Thyroid gland (tissue), 4 donors: Measurements from ENCODE around the gene KDF1. TPM values are rescaled to one million over a fixed set of nuclear protein-coding genes. Genes with fewer than 3 reads are reported as not detected.
"Not testable (repeated sequence)": the region's sequence is repeated elsewhere in the genome, so short reads cannot be mapped to it uniquely, and the experiment has no call there.

ENCODE experiments used
- DNase-seq, 2 donors: peaks; one replicate each; pipeline ENCODE4 v3.0.0-alpha.2; 2019
- H3K27ac ChIP-seq, 3 donors: fragments of 200-600 bp; sonication (generic); 1 replicate in 2 of 3; 2 replicates in 1 of 3; pipeline ENCODE4 v1.5.1; 2016 to 2019; ENCODE audit warnings: mild to moderate bottlenecking in 1 of 3, moderate library complexity in 1 of 3
- H3K27me3 ChIP-seq: fragments of 200-600 bp; sonication (generic); one replicate; pipeline ENCODE4 v1.5.1; 2019
- H3K36me3 ChIP-seq, 2 donors: fragments of 200-600 bp; sonication (generic); one replicate each; pipeline ENCODE4 v1.5.1; 2016 to 2019
- H3K4me1 ChIP-seq, 2 donors: fragments of 200-600 bp; sonication (generic); one replicate each; pipeline ENCODE4 v1.5.1; 2017 to 2019
- H3K4me3 ChIP-seq, 3 donors: fragments of 200-600 bp; sonication (generic); replicated peaks in 1 of 3; 1 replicate in 2 of 3; 2 replicates in 1 of 3; pipeline ENCODE4 v1.5.1; 2016; ENCODE audit warnings: mild to moderate bottlenecking in 1 of 3
- H3K9me3 ChIP-seq: fragments of 200-600 bp; sonication (generic); one replicate; pipeline ENCODE4 v1.5.1; 2017
- POLR2A ChIP-seq, 2 donors: fragments of 450-650 bp; IDR thresholded peaks; one replicate each; pipeline ENCODE4 v1.6.1; 2017; ENCODE audit warnings: antibody characterized with exemption in 2 of 2, mild to moderate bottlenecking in 2 of 2, moderate library complexity in 1 of 2
- WGBS, 2 donors: methylation state at CpG; one replicate each; pipeline ENCODE4 v1.1.5; 2017; 5-methylcytosine and 5-hydroxymethylcytosine counted together
- intact Hi-C: fragments of 100-400 bp; cut with DNase I; formaldehyde crosslinking; loops from one replicate; pipeline ENCODE4 v1.15.1; 2023
- total RNA-seq, 4 donors: library from RNA; depleted of rRNA; stranded (reverse); fragments of >200 nt; gene quantifications; one replicate each; pipeline ENCODE4 v1.2.3, GENCODE V29; 2016
- TF ChIP-seq, protein P1 (sequence below), 6 experiments: fragments of 200-600 bp in 3 of 6; fragments of 450-650 bp in 3 of 6; sonication (generic) in 3 of 6; IDR thresholded peaks; one replicate each; pipeline ENCODE4 v1.5.1; 2016 to 2019; ENCODE audit warnings: antibody characterized with exemption in 6 of 6, mild to moderate bottlenecking in 2 of 6, inconsistent platforms in 1 of 6, moderate library complexity in 1 of 6

The KDF1 gene
- total RNA-seq, 4 donors from 2014 or later, result 13.2 to 30.3 (median 22.6) TPM

DNA sequence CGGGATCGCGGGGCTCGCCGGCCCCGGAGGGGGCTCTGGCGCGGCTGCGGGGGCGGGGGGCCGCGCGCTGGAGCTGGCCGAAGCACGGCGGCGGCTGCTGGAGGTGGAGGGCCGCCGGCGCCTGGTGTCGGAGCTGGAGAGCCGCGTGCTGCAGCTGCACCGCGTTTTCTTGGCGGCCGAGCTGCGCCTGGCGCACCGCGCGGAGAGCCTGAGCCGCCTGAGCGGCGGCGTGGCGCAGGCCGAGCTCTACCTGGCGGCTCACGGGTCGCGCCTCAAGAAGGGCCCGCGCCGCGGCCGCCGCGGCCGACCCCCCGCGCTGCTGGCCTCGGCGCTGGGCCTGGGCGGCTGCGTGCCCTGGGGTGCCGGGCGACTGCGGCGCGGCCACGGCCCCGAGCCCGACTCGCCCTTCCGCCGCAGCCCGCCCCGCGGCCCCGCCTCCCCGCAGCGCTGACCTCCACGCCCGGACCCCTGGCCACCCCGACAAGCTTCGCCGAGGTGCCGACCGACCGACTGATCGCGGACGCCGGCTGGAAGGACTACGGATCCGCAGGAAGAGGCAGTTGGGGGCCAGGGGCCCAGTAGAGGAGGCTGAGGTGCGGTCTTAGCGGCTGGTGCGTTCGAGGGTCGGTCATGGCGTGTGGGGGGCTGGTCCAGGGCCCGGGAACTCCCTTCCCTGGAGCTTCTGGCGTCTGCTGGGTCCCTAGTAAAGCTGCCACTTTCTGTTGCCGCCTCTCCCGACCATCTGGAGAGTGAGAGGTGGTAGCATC is 33.9 kb upstream of the KDF1 start:
- Histone ChIP-seq H3K27ac (no peak overlapping the region), H3K36me3 (no peaks in the 10 kb centered on the region), H3K9me3 (no peaks in the 10 kb centered on the region), H3K4me1 (peaks cover 17 to 28% of the 10 kb centered on the region in 2 donors), H3K4me3 (peak overlapping the region; percentile 20 to 47 (median 44)), H3K27me3 (no peaks in the 10 kb centered on the region)
- peak; percentile 28 to 42 for DNase-seq
- WGBS, 2 donors, result 16 to 20% methylated on average over 2 to 7 of the region's 97 CpGs
- no peak for TF ChIP-seq POLR2A (IDR thresholded peaks at IDR 0.05)
- TF ChIP-seq, protein P1, sequence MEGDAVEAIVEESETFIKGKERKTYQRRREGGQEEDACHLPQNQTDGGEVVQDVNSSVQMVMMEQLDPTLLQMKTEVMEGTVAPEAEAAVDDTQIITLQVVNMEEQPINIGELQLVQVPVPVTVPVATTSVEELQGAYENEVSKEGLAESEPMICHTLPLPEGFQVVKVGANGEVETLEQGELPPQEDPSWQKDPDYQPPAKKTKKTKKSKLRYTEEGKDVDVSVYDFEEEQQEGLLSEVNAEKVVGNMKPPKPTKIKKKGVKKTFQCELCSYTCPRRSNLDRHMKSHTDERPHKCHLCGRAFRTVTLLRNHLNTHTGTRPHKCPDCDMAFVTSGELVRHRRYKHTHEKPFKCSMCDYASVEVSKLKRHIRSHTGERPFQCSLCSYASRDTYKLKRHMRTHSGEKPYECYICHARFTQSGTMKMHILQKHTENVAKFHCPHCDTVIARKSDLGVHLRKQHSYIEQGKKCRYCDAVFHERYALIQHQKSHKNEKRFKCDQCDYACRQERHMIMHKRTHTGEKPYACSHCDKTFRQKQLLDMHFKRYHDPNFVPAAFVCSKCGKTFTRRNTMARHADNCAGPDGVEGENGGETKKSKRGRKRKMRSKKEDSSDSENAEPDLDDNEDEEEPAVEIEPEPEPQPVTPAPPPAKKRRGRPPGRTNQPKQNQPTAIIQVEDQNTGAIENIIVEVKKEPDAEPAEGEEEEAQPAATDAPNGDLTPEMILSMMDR (IDR thresholded peaks at IDR 0.05), result no peak
- intact Hi-C loops, result no loop called here

DNA sequence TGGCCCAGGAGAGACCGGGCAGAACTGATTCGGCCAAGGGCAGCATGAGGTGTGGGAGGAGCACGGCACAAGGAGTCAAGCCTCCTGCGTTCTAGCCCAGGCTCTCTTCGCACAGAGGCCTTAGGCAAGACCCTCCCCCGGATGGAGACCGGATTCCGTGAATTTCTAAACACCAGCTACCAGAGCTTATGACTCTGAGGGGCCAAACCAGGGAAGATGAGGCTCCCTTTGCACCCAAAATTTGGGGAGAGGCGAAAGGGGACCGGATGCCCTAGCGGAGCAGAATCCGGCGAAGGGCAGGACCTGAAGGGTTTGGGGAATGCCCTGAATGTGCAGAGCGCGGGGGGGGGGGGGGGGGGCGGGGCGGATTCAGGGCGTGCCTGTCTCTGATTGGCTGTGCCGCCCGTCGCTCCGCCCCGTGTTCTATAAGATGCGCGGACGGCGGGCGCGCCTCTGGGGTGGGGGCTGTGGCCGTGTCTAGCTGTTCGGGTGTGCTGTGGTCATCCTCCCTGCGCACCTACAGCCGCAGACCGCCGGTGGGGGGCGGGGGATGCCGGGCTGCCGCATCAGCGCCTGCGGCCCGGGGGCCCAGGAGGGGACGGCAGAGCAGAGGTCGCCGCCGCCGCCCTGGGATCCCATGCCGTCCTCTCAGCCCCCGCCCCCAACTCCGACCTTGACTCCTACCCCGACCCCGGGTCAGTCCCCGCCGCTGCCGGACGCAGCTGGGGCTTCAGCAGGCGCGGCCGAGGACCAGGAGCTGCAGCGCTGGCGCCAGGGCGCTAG is 33.2 kb upstream of the KDF1 start, which contains the start of gene TRNP1:
Gene TRNP1, plus strand, starts transcription at position 456 of the 783 bp plus-strand sequence. Its CDS starts 95 bp downstream, at position 551.
- H3K36me3 ChIP-seq, result no peaks in the 10 kb centered on the region
- H3K27ac ChIP-seq, result no peak within 1 kb of the TSS
- peak within 1 kb of the TSS; percentile 20 to 47 (median 44) for H3K4me3 ChIP-seq
- peak; percentile 54 to 58 for DNase-seq
- H3K4me1 ChIP-seq, result peaks cover 12 to 21% of the 10 kb centered on the region in 2 donors
- TF ChIP-seq, protein P1 (IDR thresholded peaks at IDR 0.05), result no peak
- TF ChIP-seq POLR2A (IDR thresholded peaks at IDR 0.05), result peak in 1 of 2 donors; percentile 56
- intact Hi-C loops, result no loop called here
- H3K27me3 ChIP-seq, result no peaks in the 10 kb centered on the region
- 2 to 3% methylated on average over 11 to 13 of the region's 61 CpGs for WGBS, 2 donors
- no peaks in the 10 kb centered on the region for H3K9me3 ChIP-seq

DNA sequence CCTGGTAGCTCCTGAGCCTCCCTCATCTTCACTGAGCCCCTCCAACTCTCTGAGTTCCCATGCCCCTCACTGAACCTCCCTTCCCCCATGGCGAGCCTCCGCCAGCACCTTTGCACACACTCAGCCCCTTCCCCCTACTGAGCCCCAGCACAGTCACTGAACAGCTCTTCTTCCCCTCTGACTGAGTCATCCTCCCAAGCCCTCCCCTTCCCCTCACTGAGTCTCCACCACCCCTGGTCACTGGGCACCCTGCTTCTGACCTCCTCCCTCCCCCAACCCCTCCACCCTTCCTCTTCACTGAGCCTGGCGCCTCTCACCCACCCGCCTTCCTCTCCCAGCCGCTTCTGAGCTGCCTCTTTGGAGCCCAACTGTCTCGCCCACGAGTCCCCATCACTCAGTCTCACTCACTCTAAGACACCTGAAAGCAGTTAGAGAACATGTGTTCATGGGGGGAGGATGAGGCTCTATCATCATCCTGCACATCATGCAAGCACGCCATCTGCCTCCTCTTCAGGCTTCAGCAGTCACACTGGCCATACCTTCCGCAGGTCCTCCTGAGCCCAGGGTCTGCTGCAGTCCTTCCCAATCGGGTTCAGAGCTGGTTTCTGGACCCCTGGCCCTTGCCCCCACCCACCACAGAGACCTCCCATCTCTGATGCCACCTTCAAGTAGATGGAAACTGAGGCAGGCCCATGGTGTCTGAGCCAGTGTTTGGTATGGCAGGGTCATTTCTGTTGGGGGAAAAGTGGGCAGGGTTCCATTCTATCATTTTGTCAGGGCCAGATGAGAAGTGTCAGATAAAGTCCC is 31.2 kb upstream of the KDF1 start:
- Histone ChIP-seq H3K4me1 (peaks cover 5 to 14% of the 10 kb centered on the region in 2 donors), H3K27ac (no peak overlapping the region), H3K4me3 (no peak overlapping the region), H3K27me3 (no peaks in the 10 kb centered on the region), H3K36me3 (no peaks in the 10 kb centered on the region), H3K9me3 (no peaks in the 10 kb centered on the region)
- intact Hi-C loops, result no loop called here
- no peak for DNase-seq
- TF ChIP-seq POLR2A (IDR thresholded peaks at IDR 0.05), result no peak
- TF ChIP-seq, protein P1 (IDR thresholded peaks at IDR 0.05), result no peak
- 47 to 53% methylated on average over 10 of the region's 10 CpGs for WGBS, 2 donors

DNA sequence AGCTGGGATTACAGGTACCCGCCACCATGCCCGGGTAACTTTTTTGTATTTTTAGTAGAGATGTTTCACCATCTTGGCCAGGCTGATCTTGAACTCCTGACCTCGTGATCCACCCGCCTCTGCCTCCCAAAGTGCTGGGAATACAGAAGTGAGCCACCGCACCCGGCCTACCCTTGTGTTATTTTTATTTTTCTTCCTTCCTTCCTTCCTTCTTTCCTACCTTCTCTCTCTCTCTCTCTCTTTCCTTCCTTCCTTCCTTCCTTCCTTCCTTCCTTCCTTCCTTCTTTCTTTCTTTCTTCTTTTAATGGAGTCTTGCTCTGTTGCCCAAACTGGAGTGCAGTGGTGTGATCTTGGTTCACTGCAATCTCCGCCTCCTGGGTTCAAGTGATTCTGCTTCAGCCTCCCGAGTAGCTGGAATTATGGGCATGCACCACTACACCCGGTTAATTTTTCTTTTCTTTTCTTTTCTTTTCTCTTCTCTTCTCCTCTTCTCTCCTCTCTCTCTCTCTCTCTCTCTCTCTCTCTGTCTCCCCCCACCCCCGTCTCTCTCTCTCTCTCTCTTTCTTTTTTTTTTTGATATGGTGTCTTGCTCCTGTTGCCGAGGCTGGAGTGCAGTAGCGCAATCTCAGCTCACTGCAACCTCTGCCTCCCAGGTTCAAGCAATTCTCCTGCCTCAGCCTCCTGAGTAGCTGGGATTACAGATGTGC is 29.3 kb upstream of the KDF1 start:
- H3K36me3 ChIP-seq, H3K4me3 ChIP-seq, H3K9me3 ChIP-seq, intact Hi-C loops, DNase-seq, H3K27me3 ChIP-seq, H3K27ac ChIP-seq, H3K4me1 ChIP-seq: not testable (repeated sequence)
- WGBS, 2 donors, result 76 to 80% methylated on average over 12 of the region's 12 CpGs

DNA sequence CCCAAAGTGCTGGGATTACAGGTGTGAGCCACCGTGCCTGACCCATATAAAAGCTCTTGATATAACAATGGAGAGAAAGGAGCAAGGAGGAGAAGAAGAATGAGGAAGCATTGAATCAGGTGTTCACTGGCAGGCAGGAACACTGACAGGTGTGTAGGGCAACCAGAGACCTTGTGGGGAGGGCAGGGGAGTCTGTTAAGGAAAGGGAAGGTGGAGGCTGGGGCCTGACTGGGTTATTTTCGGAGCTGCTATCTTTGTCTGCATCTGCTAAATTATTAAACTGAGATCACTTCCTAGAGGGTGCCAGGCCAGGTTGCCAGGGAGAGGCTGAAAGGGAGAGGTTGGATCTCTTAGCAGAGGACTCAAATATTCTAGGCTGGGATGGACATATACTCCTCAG is 26.4 kb upstream of the KDF1 start:
- intact Hi-C loops, result no loop called here
- H3K36me3 ChIP-seq, result no peaks in the 10 kb centered on the region
- no peak for DNase-seq
- H3K9me3 ChIP-seq, result no peaks in the 10 kb centered on the region
- no peaks in the 10 kb centered on the region for H3K4me1 ChIP-seq
- no peak overlapping the region for H3K4me3 ChIP-seq
- no peak overlapping the region for H3K27ac ChIP-seq
- 71 to 86% methylated on average over 2 of the region's 2 CpGs for WGBS, 2 donors
- no peaks in the 10 kb centered on the region for H3K27me3 ChIP-seq
- TF ChIP-seq, protein P1 (IDR thresholded peaks at IDR 0.05), result no peak
- TF ChIP-seq POLR2A (IDR thresholded peaks at IDR 0.05), result no peak
